8988T (cell line): ENCODE data around the gene CYP21A2.
A peak's percentile ranks its signal among the peaks of the same experiment; 100 is the strongest.

Experiments
- DNase-seq: peaks from one replicate; pipeline ENCODE4 v3.0.0; 2011

CYP21A2 gene

DNA sequence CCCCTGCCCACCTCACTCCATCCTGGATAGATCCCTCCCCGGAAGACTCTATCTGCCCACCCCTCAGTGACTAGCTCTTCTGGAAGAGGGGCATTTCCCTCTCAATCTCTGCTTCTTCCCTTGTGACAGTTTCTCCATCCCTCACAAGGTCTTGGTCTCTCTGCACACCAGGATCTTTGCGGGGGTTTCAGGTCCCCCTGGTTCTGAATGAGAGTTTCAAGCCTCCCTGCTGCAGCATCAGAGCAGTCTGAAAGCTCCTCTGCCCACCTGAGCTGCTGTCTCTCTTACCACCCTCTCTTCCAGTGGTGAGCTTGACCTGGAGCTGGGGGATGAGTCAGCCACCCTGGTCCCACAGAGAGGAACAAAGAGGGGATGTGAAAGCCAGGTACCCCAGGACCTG is 46.6 kb downstream of the CYP21A2 start:
- DNase-seq, result no peak

GRCh38 chr6:32085759-32086459 is 47.7 kb downstream of the CYP21A2 start:
- no peak for DNase-seq

- DNase-seq, result no peak
These were observed 48.7 kb downstream of the CYP21A2 start for GRCh38 chr6:32086661-32087573.

DNA sequence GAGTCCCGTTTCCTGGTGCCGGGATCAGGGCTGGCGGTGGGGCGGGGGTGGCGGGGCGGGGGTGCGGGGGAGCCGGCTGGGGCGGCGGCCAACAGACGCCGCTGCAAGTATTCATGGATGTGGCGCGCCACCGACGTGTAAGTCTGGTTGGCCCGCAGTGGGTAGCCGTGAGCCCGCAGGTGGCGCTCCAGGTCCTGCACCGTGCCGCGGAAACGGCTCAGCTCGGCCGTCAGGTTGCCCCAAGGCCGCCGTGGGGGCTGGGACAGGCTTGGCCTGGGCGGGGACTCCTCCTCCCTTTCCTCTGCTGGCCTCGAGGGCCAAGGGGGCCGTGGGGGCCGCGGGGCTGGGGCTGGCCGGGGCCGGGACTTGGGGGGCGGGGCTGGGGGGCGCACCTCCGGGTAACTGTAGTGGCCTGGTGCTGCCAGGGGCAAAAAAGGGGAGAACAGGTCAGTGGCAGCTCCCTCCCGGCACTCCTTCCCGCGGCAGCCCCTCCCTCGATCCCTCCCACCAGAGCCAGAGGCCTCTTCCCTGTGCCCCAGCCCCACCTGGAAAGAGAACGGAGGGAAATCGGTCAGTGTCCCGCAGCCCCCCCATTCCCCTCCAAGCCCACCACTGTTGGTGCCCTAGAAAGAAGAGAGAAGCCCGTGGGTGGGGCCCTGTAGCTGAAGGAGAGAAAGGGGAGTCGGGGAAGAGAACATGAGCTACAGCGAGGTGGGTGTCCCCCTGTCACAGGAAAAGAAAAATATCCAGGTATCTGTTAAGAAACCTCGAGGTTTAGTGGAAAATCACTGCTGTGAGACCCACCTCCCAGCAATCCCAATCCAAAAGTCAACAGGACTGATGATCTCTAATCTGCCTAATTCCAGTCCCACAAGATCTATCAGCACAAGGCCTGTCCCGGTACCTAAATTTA is 49.6 kb downstream of the CYP21A2 start:
- peak; percentile 97 for DNase-seq

DNA sequence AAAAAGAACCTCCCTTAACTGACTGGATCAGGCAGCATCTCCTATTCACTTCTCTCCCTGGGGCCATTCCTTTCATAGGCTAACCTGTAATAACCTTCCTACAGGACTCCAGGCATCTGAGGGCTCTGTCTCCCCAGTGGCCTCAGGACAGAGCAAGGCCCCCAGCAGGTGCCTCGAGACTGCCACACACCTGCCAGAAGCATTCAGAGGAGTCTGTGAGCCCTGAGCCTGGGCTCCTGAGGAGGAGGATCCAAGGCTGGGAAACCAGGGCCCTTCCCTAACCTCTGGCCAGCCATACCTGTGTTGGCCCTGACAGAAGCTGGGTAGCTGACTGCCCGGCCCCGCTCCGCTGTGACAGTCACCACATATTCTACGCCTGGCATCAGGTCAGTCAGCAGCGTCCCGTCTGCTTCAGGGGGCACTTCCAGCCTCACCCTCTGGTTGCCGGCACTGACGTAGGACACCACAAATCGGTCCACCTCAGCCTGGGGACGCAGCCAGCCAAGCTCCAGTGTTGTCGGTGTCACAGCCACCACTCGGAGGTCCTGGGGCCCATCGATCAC is 50.4 kb downstream of the CYP21A2 start:
- no peak for DNase-seq

DNA sequence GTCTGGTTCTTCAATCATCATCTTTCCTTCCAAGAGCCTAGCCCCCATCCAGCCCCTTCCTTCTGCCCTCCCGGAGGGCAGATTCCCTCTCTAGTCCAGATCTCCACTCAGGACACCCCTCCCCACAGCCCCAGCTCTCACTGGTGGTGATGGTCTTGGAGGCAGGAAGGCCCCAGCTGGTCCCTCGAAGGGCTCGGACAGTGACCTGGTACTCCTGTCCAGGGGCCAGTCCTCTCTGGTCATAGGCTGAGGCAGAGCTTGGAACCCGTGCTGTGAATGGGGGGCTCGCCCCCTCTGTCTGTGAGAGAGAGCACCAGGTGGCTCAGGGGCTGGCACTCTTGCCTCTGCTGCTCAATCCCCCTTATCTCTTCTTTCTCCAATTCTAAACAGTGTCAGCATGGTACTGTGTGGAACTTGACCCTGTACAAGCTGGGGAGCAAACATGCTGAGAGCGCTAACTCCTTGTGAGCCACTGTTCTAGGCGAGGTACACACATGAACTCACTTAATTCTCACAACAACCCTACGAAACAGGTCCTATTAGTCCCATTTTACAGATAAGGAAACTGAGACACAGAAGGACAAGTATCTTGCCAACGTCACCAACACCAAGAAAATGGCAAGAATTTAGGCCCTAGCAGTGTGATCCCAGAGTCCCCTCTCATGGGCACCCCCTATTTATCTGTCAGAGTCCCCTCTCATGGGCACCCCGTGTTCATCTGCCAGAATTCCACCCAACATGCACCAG is 51.0 kb downstream of the CYP21A2 start:
- DNase-seq, result no peak
